HTERT RPE-1 (cell line): ENCODE measurements around the gene RBP5.
"Not testable (repeated sequence)": the region's sequence is repeated elsewhere in the genome, so short reads cannot be mapped to it uniquely, and the experiment has no call there.

Experiments used
- in situ Hi-C: fragments of 300-500 bp; cut with MboI; formaldehyde crosslinking; loops from 4 replicates; pipeline ENCODE4 v1.14.3; 2020; ENCODE audit warnings: low sequenced_read_pairs

RBP5 gene

DNA sequence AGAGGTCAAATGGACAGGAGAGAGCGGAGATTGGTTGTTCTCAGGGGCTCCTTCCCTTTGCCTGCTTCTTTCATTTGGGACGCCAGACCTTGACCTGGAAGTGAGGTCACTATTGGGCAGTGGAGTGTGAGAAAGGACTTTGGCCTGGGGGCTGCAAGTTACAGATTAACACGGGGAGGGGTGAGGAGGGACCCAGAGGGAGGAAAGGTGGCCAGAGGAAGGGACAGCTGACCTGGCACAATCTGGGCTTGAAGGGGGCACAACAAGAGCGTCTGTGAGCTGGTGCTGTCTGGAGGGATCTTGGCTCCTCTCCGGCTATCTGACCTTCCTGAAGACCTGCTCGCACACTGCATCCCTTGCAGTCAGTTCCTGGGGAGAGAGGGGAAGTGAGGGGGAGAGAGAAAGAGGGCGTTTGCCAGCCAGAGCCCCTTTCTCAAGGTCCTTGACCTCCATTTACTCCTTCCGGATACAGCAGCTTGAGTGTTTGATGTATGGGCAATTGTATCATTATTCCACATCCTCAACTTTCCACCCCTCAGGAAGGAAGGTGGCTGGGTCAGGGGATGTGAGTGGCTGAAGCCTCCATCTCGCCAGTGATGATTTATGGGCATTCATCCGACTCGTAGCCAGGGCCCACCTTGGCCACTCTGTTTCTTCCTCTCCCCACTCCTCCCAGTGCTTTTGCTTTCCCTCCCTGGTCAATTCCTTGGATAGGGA lies 4.7 kb downstream of the RBP5 start:
- in situ Hi-C loops = no loop called here

DNA sequence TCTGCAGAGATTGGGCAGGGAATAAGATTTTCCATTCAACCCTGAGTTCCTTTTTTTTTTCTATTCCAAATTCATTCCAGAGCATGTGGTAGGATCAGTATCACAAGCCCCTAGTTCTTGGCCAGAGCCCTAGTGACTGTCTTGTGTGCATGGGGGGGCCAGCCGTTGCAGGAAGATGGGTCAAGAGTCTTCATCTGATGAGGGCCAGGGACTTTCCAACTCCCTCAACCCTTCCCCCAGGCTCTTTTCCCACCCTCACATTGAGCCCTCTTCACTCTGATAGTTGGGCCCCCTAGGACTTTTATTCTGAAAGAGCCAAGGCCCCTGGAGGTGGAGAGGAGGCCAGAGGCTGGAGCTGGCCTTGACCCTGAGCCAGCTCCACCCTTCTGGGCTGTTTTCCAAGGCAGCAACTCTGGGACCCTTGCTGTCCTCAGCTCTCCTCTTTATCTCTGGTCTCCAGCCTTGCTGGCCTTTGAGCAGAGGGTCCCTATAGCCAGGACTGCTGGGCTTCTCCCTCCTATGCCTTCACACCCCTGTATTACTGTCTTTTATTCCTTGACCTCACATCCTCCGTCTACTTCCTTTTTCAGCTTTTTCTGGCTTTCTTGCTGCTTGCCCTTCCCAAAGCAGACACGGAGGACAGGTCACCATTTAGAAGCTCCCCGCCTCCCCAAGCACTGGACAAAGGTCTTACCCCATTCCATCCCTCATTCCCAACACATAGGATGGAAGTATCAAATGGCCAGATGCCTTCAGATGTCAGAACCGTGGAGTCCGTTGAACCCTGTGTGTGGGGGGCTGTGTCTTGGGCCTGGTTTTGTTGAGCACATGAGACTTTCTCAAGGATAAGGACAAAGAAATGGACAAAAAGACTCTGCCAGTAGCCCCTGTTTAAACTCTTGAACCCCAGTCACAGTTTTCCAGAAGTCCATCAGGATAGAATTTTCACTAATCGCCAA lies 5.6 kb downstream of the RBP5 start:
- in situ Hi-C loops = no loop called here

DNA sequence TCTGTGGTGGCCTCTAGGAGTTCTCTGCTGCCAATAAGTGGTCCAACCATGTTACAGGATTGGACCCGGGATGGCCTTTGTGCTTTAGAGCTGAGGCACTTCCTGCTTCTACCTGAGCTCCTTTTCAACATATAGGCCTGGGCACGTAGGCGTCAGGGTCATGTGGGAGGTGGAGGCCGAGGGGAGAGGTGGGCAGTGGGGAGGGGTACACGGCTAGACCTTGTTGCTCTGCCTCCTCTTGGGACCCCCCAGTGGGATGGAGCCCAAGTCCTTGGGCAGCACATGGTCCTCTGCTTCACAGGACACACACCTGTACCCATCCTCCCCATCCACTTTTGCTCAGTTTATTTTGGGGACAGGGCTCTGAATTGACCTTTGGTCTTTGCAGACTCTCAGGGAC lies 7.4 kb downstream of the RBP5 start:
- in situ Hi-C loops = no loop called here

DNA sequence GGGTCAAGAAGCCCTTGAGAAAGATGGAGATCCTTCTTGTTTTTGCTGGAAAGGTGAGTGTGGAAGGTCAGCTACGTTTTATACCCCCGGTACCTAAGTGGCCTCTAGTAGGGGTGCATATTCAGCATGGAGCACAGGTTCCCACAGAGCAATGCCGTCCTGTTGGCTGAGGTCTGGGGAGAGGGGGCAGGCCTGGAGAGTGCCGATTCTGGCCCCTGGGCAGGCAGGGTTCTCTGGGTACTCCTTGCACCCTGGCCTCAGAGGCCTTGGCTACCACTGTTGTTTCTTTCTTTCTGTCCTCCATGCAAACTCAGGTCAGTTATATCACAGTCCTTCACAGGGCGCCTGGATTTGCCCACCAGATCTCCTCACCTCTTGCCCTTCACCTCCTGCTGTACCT lies 8.5 kb downstream of the RBP5 start:
- in situ Hi-C loops = no loop called here

DNA sequence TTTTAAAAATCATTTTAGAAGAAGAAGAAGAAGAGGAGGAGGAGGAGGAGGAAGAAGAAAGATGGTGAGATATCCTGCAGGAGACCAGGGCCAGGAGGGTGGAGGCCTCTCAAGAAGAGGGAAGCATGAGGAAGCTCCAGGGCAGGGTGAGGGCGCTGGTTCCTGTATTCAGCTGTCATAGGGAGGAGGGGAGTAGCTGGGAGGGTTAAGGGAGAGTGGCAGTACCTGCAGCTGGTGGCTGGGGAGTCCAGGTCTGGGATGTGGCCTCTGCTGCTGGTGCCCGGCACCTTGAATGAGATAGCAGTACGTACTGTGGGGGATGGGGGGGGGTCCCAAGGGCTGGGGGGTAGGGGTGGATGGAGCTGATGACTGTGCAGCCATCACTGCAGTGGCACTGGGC lies 9.8 kb downstream of the RBP5 start:
- in situ Hi-C loops = no loop called here

DNA sequence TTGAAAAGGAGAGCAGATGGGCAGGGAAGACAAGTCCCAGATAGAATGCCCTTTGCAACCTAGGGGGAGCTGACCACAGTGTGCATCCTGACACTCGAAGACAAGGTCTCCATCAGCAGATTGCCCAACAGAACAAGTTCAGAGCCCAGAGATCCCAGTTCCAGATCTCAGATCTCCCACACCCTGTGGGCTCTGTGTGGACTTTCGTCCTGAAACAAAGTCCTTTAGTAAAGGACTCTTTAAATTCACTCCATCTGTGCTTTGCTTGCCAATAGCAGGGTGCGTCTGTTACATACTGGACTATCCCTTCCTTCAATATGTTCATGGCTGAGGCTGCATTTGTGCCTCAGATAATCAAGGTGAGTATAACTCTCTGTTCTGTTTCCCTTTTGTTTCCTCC lies 11.0 kb downstream of the RBP5 start:
- in situ Hi-C loops = no loop called here

DNA sequence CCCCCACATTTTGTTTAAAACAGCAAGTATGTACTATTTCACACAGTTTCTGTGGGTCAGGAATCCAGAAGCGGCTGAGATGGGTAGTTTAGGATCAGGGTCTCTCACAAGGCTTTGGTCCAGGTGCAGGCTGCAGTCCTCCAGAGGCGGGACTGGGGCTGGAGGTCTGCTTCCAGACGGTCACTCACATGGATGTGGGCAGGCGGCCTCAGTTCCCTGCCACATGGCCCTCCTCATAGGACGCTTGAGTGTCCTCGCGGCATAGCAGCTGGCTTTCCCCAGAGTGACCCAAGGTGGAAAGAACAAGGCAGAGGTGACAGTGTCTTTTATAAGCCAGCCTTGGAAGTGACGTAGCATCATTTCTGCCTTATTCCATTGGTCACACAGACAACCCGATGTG lies 11.8 kb downstream of the RBP5 start:
- in situ Hi-C loops = no loop called here

DNA sequence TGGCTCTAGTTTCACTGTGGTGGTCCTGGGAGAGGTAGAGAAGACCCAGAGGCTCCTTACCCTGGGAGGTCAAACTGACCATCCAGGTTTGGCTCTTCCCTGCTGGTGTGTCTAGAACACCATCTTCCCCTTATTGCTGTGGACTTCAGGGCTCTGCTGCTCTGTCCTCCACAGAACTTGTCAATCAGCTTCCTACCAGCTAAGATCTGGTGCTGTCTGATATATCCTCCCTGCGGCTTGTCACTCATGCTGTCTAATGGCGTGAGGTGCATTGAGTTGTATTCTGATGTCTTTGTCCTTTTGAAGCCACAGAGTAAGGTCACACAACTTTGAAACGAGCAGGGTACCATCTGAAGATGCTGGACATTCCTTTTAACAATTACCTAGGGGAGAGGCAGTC lies 12.5 kb downstream of the RBP5 start:
- in situ Hi-C loops = no loop called here

DNA sequence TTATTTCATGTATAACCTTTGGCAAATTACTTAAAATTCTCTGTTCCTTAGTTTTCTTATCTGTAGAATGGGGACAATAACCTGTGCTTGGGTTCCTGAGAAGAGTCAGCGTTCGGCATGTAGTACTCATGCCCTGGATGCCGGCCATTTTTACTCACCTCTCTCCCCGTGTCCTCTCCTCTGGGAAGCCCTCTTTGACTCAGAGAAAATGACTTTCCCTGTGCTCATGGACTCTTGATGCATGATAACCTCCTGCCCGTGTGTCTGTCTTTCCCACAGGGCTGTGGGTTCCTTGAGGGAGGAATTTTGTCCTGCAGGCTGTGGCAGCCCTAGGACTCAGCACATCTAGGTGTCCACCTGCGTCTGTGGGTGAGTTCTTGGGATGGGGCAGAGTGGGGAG lies 13.8 kb downstream of the RBP5 start:
- in situ Hi-C loops = no loop called here

DNA sequence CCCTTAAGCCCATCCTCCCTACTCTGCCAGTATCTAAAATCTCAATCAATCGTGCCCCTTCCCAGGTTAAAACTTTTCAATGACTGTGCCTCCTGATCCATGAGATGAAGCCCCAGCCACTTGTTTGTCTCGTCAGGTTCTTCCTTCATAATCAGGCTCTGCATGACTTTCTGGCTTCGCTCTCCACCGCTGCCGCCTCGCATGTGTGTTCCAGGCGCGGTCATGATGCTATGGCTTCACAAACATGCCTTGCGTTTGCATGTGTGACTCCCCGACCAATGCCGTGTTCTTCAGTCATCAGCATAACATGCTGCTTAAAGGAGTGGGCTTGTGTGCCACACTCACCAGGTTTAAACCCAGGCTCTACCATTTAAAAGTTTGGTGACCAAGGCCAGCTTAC lies 14.7 kb downstream of the RBP5 start:
- in situ Hi-C loops = no loop called here

DNA sequence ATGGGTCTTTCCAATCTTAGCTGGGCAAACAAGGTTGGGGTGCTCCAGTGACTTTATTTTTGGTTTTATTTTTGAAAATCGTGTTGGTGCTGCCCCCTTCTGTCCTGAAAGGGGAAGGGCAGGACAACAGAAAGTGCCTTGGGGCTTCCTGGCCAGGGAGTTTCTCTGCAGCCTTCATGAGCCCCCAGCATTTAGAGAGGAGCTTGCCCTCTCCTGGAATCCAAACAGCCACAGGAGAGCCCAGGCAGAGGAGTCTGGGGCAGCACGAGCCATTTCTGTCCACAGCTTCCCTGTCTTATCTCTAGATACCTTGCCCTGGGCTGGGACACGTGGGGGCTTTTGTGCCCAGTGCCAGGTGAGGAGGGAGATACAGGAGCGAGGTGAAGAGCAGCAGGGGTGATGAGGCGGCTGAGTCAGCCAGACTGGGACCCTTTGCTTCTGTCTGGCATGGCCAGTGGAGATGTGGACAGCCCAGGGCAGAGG lies 15.3 kb downstream of the RBP5 start:
- in situ Hi-C loops = no loop called here

DNA sequence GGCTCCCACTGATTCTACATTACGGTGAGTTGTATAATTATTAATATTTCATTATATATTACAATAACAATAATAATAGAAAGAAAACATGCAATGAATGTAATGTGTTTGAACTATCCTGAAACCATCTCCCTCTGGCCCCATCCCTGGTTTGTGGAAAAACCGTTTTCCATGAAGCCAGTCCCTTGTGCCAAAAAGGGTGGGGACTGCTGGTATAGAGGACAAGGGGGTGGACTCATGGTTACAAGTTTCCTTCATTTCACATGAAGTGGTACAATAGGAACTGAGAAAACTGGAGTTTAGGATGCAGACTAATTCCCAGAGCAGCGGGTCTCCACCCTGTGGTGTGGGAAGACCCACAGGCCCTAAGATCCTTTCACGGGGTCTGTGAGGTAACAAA lies 16.6 kb downstream of the RBP5 start:
- in situ Hi-C loops = no loop called here

DNA sequence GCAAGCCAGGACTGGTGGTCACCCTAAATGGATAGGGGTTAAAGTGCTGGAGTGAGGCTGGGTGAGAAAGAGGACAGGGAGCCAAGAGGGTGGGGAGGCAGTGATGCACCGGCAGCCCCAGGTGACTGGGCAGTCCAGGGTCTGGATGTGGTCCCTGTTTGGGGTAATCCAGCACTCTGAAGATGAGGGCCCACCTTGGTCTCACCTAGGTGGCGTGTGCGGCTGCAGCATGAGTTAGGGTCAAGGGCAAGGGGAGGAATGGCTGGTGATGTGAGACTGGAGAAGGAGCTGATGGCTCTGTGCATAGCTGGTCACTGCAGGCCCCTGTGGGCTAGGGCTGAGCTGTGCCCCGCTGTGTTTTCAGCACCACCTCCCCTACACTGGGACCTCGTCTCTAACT lies 18.0 kb downstream of the RBP5 start:
- in situ Hi-C loops = no loop called here

DNA sequence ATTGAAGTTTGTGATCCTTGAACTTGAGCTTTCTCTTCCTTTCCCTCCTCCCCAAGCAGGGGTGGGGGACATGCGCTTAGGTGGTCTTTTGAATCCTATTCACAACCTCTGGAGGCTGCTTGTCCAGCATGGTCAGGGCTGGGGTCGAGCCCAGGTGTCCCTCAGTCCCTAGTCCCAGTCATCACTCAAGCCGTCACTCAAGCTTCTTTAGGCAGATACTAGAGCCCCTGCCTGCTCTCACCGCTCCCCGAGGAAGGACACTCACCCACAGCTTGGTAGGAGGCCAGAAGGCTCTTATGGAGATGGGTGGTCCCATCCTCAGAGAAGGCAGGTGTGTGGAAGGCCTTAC lies 19.1 kb downstream of the RBP5 start:
- in situ Hi-C loops = no loop called here

DNA sequence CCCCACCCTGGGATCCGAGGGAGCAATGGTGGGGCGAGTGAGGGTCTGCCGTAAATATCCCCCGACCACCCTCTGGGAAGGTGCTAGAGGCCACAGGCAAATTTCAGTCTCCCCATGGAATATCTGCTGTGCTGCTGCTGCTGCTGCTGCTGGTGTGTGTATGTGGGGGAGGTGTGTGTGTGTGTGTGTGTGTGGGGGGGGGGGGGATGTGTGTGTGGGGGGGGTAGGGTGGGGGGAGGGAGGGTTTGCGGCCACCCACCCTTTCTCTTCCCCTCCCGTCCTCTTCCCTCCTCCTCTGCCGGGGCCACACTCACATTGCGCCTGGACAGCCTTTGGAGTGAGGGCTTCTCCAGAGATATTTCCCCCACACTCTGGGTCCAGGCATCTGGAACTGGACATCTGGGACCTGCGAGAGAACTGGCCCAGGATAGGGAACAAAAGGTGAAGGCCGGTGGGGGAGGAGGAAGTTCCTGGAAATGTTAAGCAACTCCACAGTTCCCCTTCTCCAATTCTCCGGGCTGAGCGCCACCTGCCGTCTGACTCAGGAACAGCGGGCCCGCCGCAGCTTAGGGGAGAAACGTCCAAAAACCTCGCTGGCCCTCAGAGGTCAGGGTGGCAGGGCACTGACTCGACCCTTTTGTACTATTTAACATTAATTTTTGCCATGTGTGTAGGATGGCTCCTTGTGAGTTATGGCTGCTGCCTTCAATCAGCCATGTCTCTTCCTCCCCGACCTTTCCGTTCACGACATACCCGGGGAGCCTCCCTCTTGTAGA lies 19.7 kb downstream of the RBP5 start, which contains the start of gene C1RL:
Gene C1RL (minus strand): TSS at position 419 of the 776 bp plus-strand sequence. CDS start 34 bp downstream, at position 385.
- in situ Hi-C loops = no loop called here

DNA sequence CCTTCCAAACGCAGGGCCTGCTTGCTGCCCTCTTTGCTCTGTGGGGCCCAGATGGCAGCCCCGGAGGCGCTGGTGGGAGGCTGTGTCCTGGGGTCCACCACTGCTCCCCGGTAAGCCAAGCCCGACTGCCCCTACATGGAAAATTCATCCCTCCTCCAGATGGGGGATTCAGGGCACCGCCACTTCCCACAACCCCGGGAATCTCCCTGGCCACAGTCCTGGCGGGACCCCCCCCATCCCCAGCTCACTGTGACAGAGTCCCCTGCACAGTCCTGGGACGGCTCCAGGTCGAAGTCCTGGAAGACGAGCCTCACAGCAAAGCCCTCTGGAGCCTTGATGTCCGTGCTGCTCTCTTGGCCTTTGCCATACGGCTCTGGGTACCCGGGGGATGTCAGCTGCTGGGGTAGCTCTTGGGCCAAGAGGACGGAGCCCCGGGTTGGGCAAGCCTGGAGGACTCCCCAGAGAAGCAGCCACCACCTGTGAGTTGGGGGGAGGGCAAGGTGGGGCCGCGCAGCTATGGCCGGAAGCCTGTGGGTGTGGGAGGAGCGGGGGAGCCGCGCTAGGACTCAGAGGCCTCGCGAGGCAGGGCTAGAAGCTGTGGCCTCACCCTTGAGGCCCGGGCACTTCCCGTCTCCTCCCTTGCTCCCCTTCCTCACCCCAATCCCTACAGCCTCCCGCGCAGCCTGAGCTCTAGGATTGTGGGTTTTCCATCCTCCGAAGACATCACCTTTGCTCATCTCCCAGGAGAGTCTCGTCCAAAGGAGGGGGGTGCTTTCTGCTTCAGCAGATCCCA lies 20.5 kb downstream of the RBP5 start:
- in situ Hi-C loops = no loop called here

DNA sequence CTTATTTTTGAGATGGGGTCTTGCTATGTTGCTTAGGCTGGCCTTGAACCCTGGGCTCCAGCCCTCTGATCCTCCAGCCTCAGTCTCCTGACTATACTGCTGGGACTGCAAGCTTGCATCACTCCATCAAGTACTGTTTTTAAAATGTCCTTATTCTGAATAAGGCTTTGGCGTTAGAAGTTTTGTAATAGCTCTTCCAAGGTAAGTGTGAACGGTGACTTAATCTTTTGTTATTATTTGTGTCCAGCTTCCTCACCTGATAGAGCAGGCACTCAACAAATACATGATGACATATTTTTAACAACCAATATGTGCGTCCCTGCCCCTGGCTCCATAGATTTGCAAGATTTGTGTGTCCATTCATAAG lies 21.1 kb downstream of the RBP5 start:
- in situ Hi-C loops = no loop called here

DNA sequence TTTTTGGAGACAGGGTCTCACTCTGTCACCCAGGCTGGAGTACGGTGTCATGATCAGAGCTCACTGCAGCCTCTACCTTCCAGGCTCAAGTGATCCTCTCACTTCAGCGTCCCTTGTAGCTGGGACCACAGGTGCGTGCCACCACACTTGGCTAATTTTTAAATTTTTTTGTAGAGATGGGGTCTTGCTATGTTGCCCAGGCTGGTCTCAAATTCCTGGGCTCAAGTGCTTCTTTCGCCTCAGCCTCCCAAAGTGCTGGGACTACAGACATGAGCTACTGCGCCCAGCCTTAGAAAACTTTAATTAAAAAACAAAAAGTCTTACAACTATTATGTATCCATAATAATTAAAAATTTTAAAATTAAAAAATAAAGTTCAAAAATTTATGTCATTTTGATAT lies 21.5 kb downstream of the RBP5 start:
- in situ Hi-C loops = not testable (repeated sequence)

DNA sequence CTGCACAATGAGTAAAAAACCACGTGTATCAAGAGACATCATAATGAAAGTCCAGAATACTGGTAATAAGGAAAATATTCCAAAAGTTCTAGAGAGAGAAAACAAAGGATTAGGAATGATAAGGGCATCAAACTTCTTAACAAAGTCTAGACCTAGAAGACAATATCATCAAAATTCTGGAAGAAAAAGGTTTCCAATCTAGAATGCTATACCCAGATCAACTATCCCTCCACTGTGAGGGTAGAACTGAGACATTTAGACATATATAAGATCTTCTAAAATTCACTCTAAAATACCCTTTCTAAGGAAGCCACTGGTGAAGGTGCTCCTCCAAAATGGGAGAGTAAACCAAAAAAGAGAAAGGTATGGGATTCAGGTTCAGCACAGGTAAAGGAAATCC lies 22.6 kb downstream of the RBP5 start:
- in situ Hi-C loops = no loop called here

DNA sequence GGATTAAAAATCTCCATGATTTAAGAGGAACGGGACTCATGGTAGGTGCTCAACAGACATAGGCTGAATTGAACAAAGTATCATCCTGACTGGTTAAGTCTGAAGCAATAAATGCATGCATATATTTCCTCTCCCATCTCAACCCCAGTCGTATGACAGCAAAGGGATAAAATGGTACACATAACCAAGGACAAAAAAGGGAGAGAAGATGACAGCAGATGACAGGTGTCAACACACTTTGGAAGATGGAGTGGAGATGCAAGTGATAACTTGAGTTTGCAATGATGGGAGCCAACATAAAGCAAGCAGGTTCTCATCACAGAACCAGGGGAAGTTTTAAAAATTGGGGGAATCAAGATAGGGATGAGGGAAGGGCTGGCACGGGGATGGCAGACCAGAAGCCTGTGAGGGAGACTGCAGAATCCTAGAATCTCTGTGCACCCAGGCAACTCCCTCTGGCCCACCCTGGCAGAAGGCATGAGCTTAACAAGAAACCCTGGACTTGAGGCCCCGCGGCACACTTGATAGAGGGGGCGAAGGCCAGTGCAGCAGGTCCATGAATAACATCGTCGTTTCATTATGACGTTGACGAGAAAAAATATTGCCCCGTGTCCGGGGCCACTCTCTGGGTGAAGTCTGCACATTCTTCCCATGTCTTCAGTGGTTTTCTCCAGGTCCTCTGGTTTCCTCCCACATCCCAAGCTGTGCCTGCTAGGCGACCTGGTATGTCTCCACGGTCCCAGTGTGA lies 24.7 kb downstream of the RBP5 start:
- in situ Hi-C loops = no loop called here
